GM12864 (cell line): ENCODE data around the gene TPPP2.

Experiments used
- DNase-seq: peaks from one replicate; pipeline ENCODE4 v3.0.0-alpha.2; 2011; ENCODE audit warnings: low read depth
- H3K4me3 ChIP-seq: 2 replicates; pipeline ENCODE4 v1.5.1; 2011; ENCODE audit warnings: mild to moderate bottlenecking, low read depth, low read length, control low read depth
- CTCF ChIP-seq: IDR thresholded peaks from 2 replicates; pipeline ENCODE4 v1.5.1; 2011; ENCODE audit warnings: low read depth, mild to moderate bottlenecking, moderate library complexity, low read length, control low read depth, inconsistent platforms; ENCODE audit errors: missing control alignments

TPPP2 gene

GRCh38 chr14:21022686-21023085, 7.3 kb upstream of the TPPP2 start:
- TF ChIP-seq CTCF: no peak
- no peak overlapping the region for H3K4me3 ChIP-seq
- DNase-seq: no peak

GRCh38 chr14:21023174-21023573, 6.8 kb upstream of the TPPP2 start:
- DNase-seq: no peak
- no peak for TF ChIP-seq CTCF
- H3K4me3 ChIP-seq: no peak overlapping the region

GRCh38 chr14:21023817-21024584, 6.0 kb upstream of the TPPP2 start:
- no peak overlapping the region for H3K4me3 ChIP-seq

GRCh38 chr14:21024585-21025370, 5.2 kb upstream of the TPPP2 start, which contains the start of gene NDRG2:
NDRG2 (minus strand) TSS chr14:21025061; CDS start chr14:21023315, 1,746 bp downstream.
- no peak for TF ChIP-seq CTCF
- H3K4me3 ChIP-seq: no peak within 1 kb of the TSS; the same call in 1 of the 2 replicates
- no peak for DNase-seq

More at GRCh38 chr14:21023817-21024584, 6.0 kb upstream of the TPPP2 start:
- no peak for DNase-seq
- TF ChIP-seq CTCF: no peak

GRCh38 chr14:21025371-21026273, 4.4 kb upstream of the TPPP2 start:
- H3K4me3 ChIP-seq: no peak overlapping the region
- no peak for DNase-seq
- TF ChIP-seq CTCF: no peak

GRCh38 chr14:21026274-21026987, 3.6 kb upstream of the TPPP2 start:
- no peak for DNase-seq
- no peak for TF ChIP-seq CTCF
- no peak overlapping the region for H3K4me3 ChIP-seq
